HPDE6-E6E7 (cell line): Measurements from ENCODE around the gene NFIL3.

Experiments
- DNase-seq: peaks from one replicate; pipeline ENCODE4 v3.0.0; 2011; ENCODE audit warnings: missing footprints; ENCODE audit errors: extremely low spot score

Gene NFIL3

DNA sequence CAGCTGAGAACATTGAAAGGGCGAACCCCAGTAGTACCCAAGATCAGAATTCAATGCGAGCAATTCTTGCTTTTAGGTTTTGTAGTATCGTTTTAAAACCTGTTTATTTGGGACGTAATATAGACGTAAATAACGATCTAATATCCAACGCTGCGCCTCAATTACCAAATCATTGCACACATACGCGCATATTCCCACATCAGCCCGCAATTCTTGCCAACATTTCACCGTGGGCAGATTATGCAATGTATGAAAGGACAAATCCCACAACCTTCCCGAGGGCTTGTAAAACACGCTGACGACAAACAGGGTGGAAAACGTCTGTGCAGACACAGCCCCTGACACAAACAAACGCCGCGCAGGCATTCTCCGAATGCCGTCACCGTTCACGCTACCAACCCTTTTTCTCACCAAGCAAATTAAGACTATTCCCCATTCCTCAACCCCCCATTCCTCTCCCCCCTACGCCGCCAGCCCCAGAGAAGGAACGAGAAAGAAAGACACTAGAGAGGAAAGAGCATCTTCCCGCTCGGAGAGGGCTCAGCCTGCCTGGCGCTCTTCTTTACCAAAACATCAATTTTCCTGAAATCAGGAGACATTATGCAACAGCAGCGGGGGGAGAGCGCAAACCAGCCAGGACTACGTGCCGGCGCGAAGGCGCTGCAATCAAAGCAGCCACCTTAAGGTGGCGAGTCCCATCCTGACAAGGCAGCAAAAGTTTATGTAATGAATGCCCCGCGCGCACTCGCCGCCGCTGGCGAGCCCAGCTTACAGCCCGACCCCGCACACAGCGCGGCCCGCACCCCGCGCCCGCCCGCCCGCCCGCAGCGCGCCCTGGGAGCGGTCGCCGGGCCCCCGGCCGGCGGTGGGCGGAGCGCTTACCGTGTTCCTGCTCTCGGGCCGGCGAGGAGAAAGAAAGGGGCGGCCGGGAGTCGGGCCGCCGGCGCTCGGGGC lies 597 bp downstream of the NFIL3 start:
- DNase-seq, result no peak

DNA sequence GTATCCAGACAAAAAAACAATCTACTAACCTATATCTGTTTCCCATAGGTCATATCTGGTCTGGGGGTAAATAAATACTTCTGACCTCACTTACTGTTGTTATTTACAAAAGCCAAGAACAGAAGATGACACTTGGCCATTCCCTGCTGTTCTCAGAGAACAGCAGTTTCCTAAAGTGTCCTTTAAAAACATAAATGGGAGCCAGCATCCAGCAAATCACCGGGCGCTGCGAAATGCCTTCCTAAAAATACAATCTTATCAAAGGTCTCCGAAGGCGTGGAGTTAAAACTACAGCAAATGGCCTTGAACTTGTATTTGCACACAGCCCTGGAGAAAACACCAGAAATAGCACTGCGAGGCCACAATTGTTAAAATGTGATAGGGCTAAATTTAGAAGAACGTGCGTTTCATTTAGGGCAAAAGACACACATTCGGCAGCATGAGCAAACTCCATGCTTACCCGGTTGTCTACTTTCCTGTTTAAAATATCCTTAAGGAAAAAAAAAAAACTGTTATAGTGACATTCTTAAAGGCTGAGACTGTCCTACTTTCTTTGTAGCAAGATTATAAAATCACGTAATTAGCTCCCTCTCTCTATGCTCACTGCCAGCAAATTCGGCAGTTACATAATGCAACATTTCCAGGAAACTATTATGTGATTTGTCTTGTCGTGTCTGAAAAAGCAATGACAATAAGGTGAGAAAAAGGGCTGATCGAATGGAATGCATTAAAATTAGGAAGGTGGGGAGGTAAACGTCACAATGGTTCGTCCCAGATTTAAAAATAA lies 1.5 kb downstream of the NFIL3 start:
- no peak for DNase-seq

DNA sequence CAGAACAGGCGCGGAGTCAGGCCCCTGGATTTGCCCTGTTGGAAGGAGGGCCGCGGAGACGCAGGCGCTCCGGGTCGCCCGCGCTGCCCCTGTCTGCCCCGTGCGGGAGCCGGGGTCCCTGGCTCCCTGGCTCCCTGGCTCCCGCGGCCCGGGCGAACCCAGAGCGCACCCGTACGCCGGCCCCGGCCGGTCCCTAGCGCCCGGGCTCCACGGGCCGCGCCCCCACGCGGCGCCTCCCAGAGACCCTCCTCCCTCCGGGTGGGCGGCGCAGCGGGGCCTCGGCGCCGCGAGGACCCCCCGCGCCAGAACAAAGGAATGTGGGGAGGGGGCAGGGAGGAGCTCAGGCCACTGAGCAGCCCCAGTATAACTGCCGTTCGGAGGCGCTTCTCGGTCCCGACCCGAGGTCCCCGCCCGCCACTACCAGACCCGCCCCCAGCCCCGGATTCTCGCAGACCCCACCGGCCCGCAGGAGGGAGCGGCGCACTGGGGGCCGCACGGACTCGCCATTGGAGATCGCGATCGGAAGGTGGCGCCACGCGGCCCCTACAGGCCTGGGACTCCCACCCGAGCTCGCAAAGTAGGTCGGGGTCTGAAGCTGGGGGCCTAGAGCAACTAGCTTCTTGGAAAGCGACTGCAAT lies 2.4 kb downstream of the NFIL3 start:
- no peak for DNase-seq

DNA sequence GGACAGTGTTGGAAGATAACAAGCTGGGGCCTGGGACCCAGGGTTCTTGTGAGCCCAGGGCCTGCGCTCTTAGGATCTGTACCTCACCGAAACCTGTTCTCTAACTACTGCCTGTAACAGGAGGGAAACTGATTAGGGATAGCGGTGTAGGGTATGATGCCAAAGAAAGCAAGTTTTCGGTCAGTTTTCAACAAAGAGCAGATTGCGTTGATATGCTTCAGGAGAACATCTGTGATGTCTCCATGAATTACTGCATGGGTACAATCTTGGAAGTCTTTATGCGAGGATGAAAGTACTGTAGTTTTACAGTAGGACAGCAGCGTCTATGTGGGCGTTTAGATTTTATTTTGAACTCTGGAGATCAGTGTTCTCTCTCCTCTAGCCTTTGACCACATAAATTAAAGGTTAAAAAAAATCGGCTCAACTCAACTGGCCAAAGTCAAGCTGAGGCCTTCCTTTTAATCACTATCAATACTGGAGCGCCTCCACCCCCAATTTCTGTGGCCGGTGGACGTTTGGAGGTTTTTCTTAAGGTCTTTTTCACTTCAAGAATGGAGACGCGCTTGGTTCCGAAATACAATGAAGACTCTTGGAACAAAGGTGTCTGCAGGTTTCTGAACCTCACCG lies 3.0 kb downstream of the NFIL3 start:
- no peak for DNase-seq

DNA sequence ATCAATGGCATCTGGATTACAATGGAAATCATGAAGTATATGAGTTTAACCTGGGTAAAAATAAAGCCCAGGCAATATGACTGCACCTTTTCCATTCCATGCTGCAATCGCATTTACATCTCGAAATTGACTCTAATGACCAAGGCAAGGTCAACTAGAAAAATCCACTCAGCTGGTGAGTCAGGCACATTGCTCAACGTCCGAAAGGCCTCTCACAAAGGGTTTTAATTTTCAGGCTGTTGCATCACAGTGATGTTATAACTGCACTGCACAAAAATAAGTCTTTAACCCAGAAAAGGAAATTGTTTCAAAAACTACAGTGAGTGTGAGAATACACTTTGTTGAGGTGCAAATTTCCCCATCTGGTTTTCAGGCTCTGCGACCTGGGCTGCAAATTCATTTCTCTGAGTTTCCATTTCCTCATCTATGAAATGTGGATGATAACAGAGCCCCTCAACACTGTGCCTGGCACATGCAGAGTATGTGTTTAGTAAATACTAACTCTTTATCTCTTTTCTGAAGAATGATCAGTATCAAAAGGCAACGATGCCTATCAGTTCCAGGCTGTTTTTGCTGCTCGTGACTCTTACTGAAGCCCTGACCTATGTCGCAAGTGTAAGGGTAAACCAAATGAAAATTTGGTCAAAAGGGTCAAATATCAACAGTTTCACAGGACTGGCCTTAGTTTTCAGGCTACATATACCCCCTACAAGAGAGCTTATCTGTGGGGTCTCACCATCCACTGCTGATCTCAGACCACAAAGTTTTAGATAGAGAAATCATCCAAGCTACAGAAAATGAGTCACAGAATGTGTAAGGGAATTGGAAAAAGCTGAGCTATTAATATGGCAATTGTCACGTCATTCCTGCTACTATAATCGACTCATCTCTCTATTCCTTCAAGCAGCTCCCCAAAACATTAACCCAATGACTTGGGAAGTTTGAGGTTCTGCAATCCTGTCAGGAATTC lies 4.1 kb downstream of the NFIL3 start:
- no peak for DNase-seq

DNA sequence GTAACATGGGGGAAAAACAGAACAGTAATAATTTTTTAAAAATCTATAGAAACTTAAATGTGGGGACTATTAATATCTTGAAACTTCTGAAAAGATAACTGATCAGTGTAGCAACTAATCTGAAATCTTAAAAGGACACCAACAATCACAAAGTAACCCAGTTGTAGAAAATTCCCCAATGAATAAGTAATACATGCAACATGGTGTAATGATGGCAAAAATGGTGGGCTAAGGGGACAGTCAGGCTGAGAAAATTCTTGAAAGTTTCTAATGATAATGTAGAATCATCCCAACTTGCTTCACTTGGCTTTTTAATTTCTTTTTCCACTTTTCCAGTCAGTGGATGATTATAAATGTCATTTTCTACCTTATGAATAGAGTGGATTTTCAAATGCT lies 5.4 kb downstream of the NFIL3 start:
- DNase-seq, result no peak

DNA sequence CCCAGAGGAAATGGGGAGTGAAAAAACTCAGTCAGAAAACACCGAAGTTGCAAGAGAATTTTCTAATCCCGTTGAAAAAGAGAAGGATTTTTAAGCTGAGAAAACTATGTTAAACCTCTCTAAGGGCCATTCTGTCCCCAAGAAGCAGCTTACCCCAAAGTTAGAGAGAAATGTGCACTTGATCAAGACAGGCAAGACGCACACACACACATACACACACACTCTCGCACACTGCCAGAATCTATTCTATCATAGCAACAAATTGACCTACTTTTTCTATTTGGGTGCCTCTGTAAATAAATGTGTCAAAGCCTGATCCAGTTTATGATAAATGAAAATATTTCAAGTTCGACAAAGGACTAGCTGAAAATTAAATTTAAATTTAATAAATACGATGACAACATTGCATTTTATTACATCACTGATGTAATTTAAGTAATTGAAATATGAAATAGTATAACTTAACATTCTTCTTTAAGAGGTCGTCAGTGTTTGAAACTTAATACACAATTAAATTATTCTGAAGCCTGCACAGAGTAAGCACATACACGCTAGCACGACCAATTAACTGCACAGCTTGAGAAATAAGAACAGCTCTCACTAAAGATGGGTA lies 5.9 kb downstream of the NFIL3 start:
- DNase-seq, result no peak

DNA sequence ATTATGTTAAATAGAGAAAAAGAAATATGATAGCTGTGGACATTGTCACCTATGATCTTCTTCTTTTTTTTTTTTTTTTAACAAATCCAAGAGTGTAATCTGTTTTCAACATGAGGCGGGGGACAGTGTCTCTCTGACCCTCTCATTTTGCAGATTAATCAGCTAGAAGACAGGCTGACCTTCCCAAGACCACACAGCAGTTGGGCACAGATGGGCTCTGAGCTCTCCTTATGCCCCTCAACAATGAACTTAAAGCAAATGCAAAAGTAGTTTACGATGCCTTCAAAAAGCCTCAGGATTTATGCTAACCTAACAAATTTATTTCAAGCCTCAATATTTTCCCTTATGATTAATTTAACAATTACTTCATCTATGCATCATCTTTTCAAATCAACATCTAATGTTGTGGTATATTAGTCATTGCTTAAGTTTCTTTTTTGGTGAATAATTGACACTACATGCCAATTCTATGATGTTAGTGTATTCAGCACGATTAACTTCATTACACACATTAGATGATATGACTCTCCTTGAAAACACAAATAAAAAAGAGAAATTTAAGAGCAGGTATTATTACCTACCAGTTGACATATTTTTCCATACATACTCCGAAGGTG lies 7.4 kb downstream of the NFIL3 start:
- no peak for DNase-seq

DNA sequence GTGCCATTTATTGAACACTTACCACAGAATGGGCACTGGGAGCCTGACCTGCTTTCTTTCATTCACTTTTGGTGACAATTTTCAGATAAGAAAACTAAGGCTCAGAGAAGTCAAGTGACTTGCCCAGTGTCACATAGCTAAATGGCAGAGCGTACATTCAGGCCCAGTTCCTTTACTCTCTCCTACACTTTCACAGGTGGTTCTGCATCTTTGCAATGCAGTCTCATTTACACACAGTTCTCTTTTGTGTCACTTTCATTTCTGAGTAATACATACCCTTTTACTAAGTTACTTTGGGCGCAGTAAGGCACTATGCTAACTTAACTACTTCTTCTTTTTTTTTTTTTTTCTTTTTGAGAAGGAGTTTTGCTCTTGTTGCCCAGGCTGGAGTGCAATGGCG lies 8.3 kb downstream of the NFIL3 start:
- no peak for DNase-seq

DNA sequence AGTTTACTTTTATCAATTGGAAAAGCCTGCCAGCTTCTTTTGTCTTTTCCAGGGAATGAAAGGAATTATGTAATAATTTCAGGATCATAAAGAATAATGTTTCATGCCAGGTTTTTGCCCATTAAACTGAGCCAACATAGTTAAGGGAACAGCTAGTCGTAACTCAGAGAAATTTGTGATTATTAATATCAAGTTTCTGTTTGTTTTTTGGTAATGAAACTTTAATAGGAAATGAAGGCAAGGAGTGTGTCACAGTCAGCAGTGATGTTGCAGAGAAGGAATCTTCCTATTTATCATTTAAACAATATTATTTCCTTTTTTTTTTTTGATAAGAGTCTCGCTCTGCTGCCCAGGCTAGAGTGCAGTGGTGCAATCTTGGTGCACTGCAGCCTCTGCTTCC lies 10.7 kb downstream of the NFIL3 start:
- DNase-seq, result no peak

DNA sequence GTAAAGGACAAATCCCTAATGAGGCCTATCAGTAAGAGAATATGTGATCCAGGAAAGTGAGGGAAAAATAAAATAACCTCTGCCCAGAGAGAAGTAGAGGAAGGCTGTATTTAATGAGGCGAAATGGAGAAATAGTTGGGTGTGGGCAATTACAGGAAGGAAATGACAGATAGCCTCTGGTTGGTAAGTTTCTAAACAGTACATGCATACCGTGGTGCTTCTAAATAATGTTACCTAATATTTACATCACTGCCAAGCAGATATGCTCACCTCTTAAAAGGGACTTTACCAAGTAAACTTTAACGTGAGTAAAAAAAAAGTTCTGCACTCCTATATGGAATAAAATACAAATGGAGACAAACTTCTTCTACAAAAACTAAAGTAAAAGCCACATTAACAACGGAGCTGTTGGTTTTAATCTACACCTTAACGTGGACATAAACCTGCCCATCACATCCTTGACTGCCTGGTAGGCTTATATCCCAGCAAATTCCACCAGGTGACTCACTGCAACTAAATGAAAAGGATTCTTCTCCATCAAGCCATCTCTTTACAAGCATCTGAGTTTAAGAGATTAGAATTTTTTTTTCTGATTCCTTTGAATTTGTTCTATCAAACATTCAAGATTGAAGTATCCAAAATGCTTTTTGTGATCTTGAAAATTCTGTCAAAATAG lies 12.4 kb downstream of the NFIL3 start:
- DNase-seq, result no peak

DNA sequence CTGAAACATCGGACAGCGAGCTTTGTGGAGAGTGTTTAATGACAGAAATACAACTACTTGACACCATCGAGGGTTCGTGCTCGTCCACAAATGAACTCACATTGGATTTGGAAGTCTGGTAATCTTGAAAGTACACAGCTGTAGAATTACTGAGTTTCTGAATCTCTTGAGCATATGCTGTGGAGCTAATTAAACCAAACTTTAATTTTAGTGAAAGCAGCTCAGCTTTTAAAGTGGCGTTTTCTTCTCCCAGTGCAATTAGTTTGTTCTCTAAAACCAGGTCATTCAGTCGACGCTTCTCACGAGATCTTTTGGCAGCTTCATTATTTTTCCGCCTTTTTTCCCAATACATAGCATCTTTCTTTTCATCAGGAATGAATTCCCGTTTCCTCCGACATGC lies 13.5 kb downstream of the NFIL3 start:
- no peak for DNase-seq

DNA sequence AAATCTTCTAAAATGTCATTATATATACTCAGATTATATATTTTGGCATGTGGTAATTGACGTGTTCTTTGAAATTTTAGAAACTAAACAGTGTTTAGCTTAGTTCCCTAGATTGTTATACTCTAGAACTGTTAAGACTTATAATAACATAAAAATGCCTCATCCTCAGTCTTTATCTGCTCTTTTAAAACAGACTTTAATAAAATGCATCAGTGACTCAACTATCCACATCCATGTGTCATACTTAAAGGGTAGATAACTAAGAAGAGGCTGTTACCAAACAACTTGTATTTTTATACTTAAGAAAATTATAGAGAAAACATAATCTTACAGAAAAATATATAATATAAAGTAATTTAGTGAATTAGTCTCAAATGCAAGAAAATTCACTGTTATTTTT lies 15.2 kb downstream of the NFIL3 start:
- no peak for DNase-seq

DNA sequence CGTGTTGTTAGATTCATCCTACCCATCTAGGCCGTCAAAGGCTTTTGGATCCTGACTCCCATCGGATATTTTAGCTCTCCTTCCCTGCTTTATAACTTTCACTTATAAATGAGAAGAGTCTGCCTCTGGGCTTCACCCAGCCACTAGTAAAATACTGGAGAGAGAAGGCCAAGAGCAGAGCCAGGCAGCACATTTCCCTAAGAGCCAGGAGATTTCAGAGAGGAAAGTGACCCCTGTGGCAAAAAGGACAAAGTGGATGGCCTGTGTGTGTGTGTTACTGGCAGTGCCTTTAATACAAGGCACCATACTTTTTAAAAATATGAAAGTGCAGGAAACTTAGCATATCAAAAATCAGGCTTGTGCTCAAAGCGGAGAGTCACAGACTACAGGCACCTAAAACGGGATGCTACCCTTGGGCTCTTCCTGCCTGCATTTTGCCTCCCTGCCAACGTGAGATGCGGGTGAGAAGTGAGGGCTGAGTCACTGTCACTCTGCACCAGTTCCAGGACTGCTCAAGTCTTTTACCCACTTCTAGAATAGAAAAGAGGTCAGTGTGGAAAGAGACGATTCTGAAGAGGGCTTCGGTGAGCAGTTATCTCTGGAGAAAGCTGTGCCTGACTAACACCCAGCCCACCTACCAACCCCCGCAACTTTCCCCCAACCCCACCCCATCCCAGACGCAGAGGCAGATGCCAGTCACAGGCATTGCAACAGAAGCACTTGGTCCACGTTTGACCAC lies 15.9 kb downstream of the NFIL3 start:
- no peak for DNase-seq

DNA sequence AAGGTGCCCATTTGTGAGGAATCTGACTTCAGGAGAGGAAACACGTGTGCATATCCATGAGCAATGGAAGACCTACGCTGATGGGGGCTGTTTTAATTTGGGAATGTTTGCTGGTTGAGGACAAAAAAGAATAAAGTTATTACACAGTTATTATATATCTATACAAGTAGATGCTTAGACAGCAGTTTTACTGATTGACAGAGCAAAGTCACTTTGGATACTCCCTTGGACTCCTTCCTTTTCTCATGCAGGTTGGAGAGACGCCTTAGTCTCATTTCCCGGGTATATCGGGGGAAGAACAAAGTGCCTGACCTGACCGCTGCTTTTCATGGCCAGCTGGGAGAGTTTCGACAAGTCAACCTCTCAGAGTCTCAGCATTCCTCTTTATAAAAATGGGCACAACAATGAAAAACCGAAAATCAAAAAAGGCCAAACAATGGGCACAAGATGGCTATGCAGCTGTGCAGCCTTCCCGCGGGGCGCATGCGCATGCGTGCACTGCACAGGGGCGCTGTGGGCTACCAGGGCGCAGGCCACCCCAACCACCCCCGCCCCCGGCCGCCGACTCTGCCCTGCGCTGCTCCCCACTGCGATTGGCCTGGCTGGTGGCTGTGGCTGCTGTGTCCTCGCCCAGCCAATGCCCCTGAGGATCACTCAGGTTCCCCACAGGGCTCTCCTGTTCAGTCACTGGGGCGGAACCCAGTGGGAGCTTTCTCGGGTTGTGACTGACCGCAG lies 18.1 kb downstream of the NFIL3 start:
- DNase-seq, result no peak

DNA sequence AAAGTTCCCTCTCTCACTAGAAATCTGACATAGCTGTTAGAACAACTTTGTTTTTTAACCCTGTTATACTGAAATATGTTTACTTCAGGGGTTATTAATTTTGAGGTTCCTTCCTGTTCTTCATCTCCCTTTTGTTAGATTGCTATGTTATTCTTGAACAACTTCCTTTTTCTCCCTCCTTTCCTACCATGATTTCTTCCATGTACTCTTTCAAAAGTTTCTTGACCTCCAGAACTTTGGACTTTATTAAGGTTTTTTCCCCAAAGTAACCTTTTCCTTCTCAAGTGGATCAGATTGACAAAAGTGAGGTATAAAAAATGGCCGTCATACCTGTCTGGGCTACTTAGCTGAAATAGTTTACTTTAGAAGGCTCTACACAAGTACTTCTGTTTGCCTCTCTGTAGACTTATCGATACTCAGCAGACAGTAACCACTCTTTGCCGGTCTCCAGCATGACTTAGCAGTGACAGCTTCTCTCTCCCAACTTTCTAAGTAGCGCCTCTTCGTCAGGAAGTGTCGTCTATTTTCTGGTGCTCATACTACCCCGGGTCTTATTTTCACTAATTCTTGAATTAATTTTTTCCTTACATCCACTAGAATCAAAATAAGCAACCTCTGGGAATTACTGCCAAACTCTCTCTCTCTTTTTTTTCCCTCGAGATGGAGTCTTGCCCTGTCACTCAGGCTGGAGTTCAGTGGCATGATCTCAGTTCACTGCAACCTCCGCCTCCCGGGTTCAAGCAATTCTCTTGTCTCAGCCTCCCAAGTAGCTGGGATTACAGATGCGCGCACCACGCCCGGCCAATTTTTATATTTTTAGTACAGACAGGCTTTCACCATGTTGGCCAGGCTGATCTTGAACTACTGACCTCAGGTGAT lies 19.7 kb downstream of the NFIL3 start:
- DNase-seq, result no peak

DNA sequence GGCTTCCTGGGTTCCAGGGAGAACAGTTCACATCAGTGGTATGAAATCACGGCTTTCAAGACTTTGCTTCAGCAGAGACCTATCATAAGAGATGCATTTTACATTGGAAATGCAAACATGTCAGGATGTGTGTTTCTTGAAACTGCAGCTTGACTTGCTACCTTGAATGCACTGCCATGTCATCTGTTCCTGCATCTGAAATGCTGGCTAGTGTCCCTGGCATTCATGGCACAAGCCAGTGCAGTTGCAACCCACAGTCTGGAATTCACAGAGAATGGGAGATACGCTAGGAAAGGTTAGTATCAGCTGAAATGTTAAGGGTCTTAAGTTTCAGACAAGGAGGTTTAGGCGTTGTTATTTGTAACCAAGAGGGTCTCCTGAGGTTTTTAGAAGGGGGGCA lies 24.7 kb downstream of the NFIL3 start:
- DNase-seq, result no peak
